Putamen (tissue), 1 donor: ENCODE data around the gene GNA14.
"Not testable (repeated sequence)": the region's sequence is repeated elsewhere in the genome, so short reads cannot be mapped to it uniquely, and the experiment has no call there.

Source experiments
- DNase-seq: peaks from one replicate; pipeline ENCODE4 v3.0.0-alpha.2; 2016; ENCODE audit warnings: low spot score

Gene GNA14

GRCh38 chr9:77402286-77402685 lies 245.8 kb downstream of the GNA14 start:
- no peak for DNase-seq

- no peak for DNase-seq
Observed at GRCh38 chr9:77399964-77400363, 248.2 kb downstream of the GNA14 start.

DNA sequence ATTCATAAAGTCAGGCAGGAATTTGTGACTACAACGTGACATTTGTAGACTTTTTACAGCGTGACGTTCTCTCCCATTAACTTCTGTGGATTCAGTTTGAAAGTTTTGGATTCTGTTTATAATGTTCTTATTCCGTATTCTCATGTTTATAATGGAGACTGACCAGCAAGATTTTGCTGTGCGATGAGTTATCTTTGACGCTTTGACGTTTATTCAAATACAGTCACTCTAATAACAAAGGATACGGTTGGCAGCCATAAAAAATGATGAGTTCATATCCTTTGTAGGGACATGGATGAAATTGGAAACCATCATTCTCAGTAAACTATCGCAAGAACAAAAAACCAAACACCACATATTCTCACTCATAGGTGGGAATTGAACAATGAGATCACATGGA lies 249.5 kb downstream of the GNA14 start:
- DNase-seq = not testable (repeated sequence)

- DNase-seq = no peak
Observed at GRCh38 chr9:77392328-77392727, 255.8 kb downstream of the GNA14 start.

DNA sequence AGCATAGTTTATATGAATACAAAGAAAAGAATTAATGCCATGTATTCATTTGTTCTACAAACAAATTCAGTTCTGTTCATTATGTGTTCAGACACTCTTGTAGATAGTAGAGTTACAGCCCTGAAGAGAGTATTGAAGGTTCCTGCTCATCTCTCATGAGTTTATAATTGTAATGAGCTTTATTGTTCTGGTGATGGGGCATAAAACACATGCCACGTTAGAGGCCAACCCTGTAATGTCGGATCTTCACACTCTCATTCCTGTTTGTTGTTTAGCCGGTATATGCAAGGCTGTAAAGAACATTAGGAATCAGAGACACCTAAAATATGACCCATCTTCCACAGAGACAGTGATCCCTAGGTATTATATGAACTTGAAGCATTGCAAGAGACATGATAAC lies 256.3 kb downstream of the GNA14 start:
- DNase-seq = no peak

DNA sequence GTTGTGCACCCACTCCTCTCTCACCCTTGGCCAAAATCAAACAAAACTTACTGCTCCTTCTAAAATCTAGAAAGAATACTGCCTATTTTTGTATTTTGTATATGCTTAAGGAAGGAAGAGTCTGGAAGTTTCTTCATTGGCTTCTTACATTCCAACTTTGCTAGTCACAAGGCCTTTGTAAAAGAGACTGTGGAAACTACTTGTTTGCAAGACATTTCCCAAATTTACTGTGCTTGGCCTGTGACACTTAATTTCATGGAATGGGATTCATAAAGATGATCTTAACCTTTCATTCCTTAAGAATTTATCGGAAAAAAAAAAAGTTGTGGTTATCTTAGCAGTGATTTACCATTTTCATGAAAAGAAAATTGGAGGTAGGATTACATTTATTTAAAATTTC lies 261.9 kb downstream of the GNA14 start:
- no peak for DNase-seq

DNA sequence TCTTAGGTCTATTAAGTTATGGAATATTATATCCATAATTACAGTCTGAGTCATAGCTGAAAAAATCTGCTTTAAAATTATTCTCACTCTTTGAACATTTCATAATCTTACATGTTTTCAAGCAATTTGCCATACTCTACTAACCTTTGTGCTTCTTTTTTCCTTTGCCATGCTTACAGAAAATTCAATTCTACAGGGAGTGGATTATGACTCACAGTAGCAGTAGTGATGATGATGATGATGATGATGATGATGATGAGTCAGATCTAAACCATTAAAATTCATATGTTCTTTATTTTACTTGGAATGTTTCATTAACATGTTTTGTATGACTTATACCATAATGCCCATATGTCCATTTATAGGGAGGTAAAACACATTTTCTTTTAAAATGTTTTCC lies 263.7 kb downstream of the GNA14 start:
- peak; percentile 26 for DNase-seq

GRCh38 chr9:77375956-77376532 lies 272.1 kb downstream of the GNA14 start:
- DNase-seq = no peak

GRCh38 chr9:77374266-77374665 lies 273.9 kb downstream of the GNA14 start:
- DNase-seq = no peak
